GM19351 (cell line): ENCODE data around the gene ADGRA1.

Experiments
- ATAC-seq: cut with Tn5 transposase; IDR thresholded peaks from one replicate; pipeline ENCODE4 v1.9.1; 2021; ENCODE audit warnings: mild to moderate bottlenecking, moderate library complexity; ENCODE audit not compliant: unreplicated experiment

ADGRA1 gene

DNA sequence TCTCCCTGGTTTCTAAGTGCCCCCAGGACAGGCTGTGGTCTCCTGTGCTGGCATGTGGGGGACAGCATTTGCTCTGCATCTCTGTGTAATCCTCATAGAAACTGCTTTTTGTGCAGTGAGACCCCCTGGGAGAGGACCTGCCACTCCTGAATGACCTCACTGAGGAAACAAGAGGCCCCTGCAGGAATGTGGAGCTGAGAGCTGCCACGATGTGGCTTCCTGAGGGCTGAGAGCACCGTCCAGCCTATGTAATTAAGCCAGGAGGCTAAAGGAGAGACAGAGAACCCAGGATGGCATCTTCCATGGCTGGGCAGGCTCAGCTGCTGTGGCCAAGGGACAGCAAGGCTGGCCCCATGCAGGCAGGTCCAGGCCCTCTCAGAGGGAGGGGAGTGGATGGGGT, 32.3 kb upstream of the ADGRA1 start:
- ATAC-seq = no peak

DNA sequence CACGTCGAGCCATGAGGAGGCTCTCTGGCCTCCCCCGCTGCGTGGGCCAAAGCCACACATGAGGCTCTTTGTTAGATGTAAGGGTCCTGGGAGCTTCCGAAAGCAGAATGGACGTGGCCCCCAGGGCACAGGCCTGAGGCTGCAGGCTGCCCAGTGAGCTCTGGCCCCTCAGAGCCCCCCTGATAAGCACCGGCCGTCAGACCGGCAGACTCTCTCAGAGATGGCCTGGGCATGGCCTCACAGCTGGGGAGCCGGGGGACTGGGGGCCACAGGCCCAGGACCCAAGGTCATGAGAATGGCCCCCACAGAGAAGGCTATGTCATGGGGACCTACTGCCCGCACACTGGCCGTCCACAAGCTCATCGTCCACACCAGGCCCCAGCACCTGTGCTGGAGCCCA, 31.7 kb upstream of the ADGRA1 start:
- no peak for ATAC-seq

DNA sequence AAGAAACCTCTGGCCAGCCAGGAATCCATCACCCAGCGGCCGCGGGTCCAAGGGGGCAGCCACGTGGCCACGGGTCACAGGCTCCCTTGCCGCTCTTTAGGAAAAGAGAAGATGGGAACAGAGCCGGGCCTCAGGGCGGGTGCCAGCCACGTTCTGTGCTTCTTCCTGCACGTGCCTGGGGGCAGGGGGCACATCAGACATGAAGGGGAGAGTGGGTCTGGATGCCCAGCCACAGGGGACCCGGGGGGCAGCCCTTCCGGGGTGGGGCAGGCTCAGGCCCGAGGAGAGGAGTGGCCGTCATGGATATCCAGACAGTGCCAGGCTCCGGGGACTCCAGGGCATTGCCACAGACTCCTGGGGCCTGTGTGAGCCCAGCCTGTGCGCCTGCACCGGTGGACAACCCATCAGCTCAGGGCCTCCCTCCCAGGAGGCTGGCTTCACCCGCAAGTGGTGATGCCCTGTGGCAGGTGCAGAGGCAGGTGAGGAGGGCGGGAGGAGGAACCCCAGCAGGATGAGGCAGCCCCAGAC, 31.0 kb upstream of the ADGRA1 start:
- ATAC-seq = no peak

DNA sequence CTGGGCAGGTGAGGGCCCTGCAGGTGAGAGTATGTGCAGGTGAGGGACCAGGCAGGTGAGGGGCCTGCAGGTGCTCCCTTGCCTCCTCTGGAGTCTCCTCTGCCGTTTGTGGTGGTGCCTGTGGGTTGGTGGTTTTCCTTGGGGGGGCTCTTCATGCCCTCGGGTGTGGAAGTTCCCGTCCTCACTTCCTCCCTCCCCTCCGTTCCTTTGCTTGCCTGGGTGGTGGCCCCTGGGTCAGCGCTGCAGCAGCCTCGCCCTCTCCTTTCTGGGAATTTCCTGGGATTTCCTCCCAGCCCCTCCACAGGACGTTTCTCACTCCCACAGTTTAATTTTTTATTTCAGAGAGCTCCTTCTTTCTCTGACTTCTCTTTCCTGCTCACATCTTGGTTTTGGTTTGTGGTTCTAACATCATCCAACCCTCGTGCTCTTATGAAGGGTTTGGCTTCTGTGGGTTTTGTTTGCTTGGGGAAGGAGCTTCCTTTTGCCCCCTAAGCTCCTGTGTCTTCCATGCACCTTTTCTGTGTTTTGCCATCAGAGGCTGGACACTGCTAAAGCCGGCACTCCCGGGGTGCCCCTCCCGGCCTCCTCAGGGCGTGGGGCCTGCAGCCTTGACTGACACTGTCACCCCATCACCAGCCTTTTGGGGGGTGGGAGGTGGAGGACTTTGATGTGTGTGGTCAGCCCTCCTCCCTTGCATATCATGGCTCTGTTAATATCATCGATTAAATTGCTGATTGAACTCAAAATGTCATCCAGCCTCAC, 29.2 kb upstream of the ADGRA1 start:
- ATAC-seq = no peak

DNA sequence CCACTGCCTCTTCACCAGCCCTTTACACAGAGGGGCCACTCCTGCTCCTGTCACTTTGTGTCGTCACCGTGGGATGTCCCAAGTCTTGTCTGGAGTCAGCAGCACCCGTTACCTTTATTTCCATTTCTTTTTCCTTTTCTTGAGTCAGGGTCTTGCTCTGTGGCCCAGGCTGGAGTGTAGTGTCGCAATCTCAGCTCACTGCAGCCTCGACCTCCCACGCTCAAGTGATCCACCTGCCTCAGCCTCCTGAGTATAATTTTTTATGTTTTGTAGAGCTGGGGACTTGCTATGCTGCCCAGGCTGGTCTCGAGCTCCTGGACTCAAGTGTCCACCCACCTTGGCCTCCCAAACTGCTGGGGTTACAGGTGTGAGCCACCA, 28.6 kb upstream of the ADGRA1 start:
- ATAC-seq = no peak

DNA sequence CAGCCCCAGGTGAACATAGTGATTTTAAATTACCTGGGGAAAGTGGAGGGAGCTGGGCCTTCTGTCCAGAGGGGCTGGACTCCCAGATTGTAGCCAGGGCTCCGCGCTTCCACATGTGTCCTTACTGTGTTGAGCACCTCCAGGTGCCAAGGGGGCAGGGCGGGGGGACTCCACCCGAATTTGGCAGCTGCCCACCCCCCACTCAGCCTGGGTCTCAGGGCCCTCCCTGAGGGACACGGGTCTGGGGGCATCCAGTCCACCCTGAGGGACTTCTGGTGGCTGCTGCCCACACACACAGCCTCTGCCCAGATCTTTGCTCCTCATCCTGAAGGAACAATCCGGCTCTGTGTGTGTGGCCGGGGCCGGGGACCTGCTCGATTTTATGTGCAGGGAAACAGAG, 28.2 kb upstream of the ADGRA1 start:
- ATAC-seq = no peak

DNA sequence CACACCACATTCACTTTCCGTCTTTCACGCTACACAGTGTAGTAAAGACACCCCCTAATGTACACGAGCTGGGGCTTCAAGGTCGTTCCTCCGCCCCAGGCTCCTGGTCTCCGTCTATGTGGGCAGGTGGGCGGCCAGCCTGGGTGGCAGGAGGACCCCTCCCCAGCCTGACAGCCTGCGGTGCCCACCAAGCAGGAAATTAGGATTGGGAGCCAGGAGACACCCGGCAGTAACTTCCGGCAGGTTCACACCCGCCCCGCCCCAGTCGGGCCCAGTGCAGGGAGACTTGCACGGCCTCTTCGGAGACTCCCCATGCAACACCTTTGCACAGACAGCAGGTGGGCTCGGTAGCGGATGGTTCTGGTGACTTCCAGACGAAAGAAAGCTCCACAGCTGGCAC, 27.7 kb upstream of the ADGRA1 start:
- ATAC-seq = no peak

DNA sequence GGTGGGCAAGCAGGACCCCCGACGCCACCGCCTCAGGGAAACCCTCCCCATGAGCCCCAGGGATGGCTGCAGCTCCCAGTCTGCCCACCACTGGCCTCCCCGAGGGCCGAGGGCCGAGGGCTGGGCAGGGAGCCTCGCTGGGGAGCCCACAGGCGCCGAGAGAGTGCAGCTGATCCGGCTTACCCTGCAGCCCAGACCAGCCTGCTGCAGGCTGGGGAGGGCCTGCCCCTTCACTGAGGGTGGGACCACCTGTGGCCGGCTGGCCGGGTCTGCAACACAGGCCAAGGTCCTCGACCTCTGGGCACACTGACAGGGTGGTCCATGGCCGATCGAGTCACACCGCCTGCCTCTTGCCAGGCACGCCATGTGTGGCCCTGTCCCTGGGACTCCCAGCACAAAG, 27.3 kb upstream of the ADGRA1 start:
- no peak for ATAC-seq

DNA sequence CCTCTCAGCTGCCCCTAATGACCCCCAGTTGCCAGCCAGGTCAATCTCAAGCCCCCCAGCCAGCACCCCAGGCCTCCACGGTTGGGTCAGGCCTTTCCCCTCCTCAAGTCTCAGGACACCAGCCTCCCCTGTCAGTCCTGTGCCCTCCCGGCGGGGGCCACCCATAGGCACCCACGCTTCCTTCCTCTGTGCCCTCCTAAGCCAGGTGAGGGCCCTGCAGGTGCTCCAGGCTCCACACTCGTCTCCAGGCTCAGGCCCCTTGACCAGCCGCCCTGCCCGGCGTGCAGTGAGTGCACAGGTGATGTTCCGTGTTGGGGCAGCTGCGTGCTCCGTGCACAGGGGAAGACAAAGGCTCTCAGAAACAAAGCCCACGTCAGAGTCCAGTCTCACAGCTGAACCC, 26.8 kb upstream of the ADGRA1 start:
- ATAC-seq = no peak

DNA sequence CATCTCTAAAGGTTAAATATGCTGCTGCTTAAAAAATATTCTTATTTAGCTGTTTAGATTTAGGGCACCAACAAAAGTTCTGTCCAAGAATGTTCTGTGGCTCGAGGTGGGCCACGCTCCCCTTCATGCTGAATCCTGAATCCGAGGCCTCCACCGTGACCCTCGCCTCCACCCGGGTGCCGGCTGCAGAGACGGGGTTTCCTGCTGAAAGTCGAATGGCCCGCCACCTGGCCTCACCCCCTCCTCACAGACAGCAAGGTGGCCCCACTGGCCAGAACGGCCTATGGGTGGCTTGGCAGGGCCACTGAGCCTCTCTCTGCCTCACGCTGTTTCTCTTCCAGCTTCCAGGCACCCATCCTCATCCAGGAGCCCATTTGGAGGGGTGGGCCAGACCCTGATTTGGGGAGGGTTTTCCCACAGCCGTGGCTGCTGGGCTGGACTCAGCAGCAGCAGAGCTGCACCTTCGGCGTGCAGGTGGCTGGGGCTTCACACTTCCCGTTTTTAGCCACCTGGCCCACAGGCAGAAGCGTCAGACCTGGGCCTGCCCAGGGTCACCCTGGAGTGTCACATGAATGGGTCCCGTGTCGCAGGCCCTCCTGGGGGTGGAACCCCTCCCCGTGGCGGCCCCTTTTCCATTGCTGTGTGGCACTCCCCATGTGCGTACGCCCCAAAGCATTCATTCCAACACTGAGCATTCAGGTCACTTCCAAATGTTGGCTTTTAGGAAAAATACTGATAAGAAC, 26.3 kb upstream of the ADGRA1 start:
- ATAC-seq = no peak

DNA sequence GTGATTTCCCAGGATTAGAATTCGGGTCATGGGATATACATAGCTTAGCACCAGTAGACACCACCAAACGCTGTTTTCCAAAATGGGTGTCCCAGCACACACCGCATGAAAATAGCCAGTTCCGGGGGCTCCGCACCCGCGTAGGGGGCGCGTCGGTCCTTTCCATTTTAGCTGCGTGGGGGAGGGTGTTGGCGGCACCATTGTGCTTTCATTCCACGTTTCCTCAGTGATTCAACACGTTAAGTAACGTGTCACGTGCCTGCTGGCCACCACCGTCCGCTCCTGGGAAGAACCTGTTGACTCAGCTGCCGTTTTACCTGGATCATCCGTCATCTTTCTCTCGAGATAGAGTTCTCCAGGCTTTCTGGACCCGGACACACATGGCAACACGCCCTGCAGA, 25.6 kb upstream of the ADGRA1 start:
- no peak for ATAC-seq

DNA sequence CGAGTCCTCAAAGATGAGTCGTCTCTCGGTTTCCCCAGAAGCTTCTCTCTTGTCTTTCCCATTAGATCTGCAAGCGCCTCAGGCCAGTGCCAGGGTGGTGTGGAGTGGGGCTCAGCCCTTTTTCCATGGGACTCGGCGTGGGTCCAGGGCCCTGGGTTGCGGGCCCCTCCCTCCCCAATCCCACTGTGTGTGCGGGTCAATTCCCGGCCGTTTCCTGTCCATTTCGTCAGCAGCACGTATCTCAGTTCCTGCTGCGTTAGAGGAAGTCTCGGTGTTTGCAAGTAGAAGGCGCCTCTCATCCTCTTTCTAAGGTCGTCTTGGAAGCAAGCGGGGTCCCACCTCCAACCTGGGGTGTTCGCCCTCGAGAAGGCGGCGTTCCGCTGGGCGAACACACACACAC, 25.1 kb upstream of the ADGRA1 start:
- ATAC-seq = no peak

DNA sequence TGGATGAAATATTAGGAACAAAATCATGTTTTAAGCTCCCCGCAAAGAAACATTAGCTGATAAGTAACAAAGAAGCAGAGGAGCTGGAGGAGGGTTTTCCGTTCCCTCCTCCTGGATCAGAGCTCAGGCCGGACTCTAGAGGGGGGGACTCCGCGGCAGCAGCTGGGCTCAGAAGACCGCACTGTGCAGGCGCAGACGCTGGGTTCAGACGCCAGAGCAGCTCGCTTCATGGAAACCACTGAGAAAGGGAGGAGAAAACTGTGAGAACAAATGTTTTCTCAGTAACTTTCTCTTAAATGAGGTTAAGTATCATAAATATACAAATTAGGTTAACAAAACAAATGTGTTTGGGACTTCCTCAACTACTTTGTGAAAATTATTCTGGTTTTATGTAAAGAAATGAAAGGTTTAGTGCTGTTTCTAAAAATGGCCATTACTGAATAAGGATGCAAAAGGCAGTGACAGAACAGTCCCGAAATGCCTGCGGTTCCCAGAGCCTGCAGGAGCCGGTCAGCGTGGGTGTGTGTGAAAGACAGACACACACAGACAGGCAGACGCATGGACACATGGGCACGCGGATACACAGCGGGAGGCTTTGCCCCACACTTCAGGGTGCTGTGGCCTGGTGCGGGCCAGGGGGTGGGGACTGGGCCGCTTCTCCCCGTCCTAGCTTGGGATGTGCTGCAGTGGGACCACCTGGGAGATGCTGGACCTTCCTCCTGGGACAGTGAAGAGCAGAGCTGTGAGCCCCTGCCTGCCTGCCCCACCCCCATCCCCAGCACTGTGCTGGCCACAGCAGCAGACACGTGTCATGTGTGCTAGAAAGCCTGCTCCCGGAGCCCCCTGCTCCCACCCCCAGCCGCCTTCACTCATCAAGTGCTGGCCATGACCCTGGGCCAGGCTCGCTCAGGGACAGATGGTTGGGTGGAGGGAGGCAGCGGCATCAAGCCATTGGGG, 20.3 kb upstream of the ADGRA1 start:
- no peak for ATAC-seq

DNA sequence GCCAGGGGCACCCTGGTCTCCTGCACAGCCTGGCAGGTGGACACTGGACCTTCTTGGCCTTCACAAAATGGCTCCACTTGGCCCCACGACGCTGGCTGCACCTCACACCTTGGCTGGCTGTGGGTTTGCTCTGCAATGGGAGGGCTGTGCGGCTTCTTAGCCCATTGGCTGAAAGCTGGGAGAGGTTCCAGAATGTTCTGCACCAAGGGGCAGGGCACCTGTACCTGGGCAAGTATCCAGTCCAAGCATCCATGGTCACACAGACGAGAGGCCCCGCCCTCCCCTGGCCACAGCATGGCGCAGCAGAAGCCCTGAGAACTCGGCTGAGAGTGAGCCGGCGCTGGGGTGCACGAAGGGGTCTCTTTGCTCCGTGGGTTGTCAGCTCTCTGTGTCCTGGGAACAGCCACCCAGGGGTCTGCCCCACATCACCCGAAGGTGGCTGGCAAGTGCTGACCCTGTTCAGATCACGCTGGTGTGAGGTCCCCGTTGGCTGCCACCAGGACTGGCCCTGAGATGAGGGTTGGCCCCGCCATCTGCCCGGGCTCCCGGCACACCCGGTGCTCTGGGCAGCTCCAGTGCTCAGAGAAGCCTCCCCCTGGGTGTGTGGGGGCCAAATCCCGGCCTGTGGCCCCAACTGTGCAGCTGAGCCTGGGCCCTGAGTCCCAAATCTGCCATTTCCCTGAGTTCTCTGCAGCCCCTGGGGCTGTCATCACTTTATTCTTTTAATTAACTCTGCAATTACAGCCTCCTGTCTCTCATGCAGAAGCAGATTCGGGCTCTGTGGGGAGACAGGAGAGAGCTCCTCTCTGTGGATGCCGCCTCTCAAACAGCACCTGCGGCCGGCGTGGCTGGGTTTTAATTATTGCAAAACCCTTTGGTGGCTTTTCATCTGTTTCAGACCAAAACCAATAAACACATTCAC, 19.4 kb upstream of the ADGRA1 start:
- ATAC-seq = no peak

DNA sequence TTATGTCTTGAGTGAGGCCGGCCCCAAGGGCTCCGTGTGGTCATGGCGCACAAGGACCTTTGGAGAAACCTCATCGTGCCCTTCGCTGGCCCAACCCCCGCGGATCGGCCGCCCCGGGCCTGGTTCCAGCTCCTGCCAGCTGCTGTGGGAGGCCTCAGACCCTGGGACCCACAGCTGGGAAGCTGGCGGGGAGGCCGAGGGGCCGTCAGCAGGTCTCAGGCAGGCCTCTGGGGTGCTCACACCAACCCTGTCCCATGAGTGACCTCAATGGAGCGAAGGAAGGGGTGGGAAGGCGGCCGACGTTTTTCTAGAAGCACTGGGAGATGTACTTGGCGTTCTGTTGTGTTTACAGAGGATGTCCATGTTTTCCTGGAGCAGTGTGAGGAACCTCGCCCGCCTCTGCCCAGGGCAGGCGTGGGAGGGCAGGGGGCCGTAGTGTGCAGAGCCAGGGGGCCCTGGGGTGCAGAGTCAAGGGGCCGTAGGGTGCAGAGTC, 18.6 kb upstream of the ADGRA1 start:
- ATAC-seq = no peak

DNA sequence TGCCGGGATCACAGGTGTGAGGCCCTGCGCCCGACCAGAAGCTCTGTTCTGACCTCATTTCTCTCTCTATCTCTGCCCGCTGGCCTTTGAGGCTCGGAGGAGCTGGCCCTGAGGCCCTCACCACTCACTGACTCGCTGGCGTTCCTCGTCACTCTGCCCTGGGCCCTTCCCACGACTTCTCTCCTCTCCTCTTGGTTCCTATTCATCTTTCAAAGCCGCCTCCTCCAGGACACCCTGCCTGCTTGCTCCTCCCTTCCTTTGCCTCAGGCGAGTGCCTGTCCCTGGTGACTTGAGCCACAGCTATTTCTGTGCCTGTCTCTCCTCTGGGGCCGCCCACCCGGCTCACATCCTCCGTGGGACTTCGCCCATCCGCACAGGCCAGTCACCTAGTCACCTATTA, 17.3 kb upstream of the ADGRA1 start:
- no peak for ATAC-seq

DNA sequence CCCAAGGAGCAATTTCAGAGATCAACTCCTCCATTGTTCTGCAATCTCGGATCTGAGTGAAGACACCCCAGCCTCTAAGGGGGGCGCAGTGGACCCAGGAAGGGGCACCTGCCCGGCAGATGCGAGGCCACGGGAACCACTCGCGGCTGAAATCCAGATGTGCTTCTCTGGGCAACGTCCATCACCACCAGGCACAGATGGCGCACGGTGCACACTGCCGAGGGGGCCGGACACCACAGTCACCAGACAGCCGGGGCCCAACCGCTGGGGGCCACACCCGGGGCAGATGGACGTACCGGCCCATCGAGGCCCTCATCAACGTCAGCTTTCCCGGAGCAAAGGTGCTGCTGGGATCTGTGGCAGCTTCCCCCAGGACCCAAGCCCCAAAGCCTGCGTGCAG, 16.9 kb upstream of the ADGRA1 start:
- ATAC-seq = no peak

DNA sequence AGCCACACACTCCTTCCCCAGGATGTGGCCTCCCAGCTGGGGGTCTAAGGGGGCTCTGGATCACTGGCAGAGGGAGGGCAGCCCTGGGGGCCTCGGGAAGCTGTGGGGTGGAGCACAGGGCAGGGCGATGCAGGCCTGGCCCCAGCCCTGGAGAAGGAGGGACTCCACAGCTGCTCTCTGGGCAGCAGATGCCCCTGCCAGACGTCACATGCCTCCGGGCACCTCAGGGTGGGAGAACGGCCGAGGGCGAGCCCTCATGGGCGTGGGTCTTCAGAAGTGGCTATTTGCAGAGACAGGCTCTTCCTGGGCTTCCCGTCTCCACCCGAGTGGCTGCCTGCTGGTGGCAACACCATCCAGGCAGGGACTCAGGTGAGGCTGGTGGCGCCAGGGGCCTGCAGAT, 16.0 kb upstream of the ADGRA1 start:
- ATAC-seq = no peak

DNA sequence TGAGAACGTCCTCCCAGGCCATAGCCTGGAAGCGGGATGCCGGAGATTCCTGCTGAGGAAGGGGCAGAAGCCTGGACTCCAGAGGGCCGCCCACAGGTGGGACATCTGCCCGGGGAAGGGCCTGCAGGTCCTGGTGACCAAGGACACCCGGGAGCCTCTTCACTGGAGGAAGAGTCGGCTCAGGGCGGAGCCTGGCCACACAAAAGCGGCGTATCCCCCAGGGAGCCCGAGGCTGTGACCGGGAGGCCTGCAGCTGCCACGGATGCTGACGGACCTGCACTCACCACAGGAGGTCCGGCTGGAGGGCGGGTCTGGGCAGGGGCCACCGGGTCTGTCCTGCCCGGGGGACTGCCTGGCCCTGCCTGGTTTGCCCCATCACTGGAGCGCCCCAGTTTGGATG, 15.5 kb upstream of the ADGRA1 start:
- ATAC-seq = no peak

DNA sequence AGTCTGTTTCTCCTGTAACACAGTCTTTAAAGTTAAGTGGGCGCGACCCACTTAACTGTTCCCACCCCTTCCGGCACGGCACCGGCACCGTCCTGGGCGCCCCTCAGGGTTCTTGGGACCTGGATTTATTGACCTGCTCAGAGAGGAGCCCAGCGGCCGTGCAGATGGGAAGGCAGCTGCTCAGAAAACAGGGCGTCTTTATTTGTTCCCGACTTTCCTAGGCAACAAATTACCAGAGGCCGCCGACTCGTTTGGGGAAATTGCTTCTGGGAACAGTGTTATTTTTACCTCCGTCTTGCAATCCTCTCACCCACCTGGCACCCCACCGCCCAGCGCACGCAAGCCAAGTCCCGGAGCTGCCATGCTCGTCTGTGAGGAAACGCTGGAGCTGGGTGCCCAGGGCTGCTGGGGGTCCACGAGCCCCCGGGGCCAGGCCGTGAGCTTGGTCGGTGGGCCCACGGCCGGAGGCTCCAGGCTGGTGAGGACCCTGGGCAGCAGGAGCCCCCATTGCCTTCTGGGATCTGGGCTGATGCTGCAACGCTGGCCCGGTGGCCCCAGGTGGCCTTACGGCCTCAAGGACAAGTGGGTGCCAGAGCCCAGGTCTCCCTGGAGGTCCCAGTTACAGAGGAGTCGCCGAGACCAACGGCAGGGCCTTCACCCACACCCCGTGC, 14.9 kb upstream of the ADGRA1 start:
- ATAC-seq = no peak
